H9 (cell line): ENCODE data around the gene TGM2. TPM values are rescaled to one million over a fixed set of nuclear protein-coding genes. Genes with fewer than 3 reads are reported as not detected.

Experiments
- DNase-seq: peaks from one replicate; pipeline ENCODE4 v3.0.0-alpha.2; 2017
- H2AFZ ChIP-seq: one replicate; pipeline ENCODE4 v1.6.1; 2013; ENCODE audit warnings: mild to moderate bottlenecking, low read length, control low read depth, moderate library complexity
- H2AK5ac ChIP-seq: 2 replicates; pipeline ENCODE4 v1.6.1; 2013; ENCODE audit warnings: low read length, control low read depth, mixed read lengths; ENCODE audit not compliant: insufficient read length
- H2BK120ac ChIP-seq: one replicate; pipeline ENCODE4 v1.6.1; 2013; ENCODE audit warnings: low read depth, mild to moderate bottlenecking, low read length, control low read depth, inconsistent platforms; ENCODE audit not compliant: poor library complexity, severe bottlenecking
- H2BK12ac ChIP-seq: 2 replicates; pipeline ENCODE4 v1.6.1; 2013; ENCODE audit warnings: low read length, control low read depth, mixed read lengths, low read depth; ENCODE audit not compliant: insufficient read length
- H2BK15ac ChIP-seq: 2 replicates; pipeline ENCODE4 v1.6.1; 2013; ENCODE audit warnings: low read depth, low read length, control low read depth
- H2BK20ac ChIP-seq: one replicate; pipeline ENCODE4 v1.6.1; 2013; ENCODE audit warnings: low read depth, mild to moderate bottlenecking, low read length, control low read depth, inconsistent platforms; ENCODE audit not compliant: poor library complexity, severe bottlenecking
- H2BK5ac ChIP-seq: 2 replicates; pipeline ENCODE4 v1.6.1; 2013; ENCODE audit warnings: low read length, control low read depth, mixed read lengths; ENCODE audit not compliant: insufficient read length
- H3K14ac ChIP-seq: 2 replicates; pipeline ENCODE4 v1.6.1; 2013; ENCODE audit warnings: low read length, control low read depth; ENCODE audit not compliant: insufficient read depth
- H3K18ac ChIP-seq: 2 replicates; pipeline ENCODE4 v1.6.1; 2013; ENCODE audit warnings: low read depth, mild to moderate bottlenecking, mixed read lengths, low read length, control low read depth; ENCODE audit not compliant: insufficient read length
- H3K23ac ChIP-seq: 2 replicates; pipeline ENCODE4 v1.6.1; 2013; ENCODE audit warnings: low read length, control low read depth, mixed read lengths, low read depth; ENCODE audit not compliant: insufficient read length
- H3K23me2 ChIP-seq: 2 replicates; pipeline ENCODE4 v1.6.1; 2013; ENCODE audit warnings: low read depth, mild to moderate bottlenecking, mixed read lengths, low read length, control low read depth; ENCODE audit not compliant: insufficient read length, poor library complexity, severe bottlenecking
- H3K27ac ChIP-seq: 2 replicates; pipeline ENCODE4 v1.5.1; 2013; ENCODE audit warnings: low read length, control low read depth, mixed read lengths, low read depth; ENCODE audit not compliant: insufficient read length
- H3K27me3 ChIP-seq: 2 replicates; pipeline ENCODE4 v1.6.1; 2013; ENCODE audit warnings: low read length, control low read depth, inconsistent platforms; ENCODE audit not compliant: insufficient read depth
- H3K4ac ChIP-seq: 2 replicates; pipeline ENCODE4 v1.6.1; 2013; ENCODE audit warnings: low read depth, mild to moderate bottlenecking, control low read depth, inconsistent platforms, low read length, moderate library complexity
- H3K4me1 ChIP-seq: 2 replicates; pipeline ENCODE4 v1.6.1; 2013; ENCODE audit warnings: low read length, control low read depth, inconsistent platforms; ENCODE audit not compliant: insufficient read depth
- H3K4me2 ChIP-seq: 2 replicates; pipeline ENCODE4 v1.6.1; 2013; ENCODE audit warnings: low read length, control low read depth, mixed read lengths; ENCODE audit not compliant: insufficient read length, insufficient read depth
- H3K56ac ChIP-seq: 2 replicates; pipeline ENCODE4 v1.6.1; 2013; ENCODE audit warnings: low read depth, mild to moderate bottlenecking, mixed read lengths, low read length, control low read depth; ENCODE audit not compliant: insufficient read length
- H3K79me1 ChIP-seq: 2 replicates; pipeline ENCODE4 v1.6.1; 2013; ENCODE audit warnings: low read depth, mild to moderate bottlenecking, moderate library complexity, low read length, control low read depth, inconsistent platforms; ENCODE audit not compliant: insufficient read depth, poor library complexity, severe bottlenecking
- H3K79me2 ChIP-seq: 2 replicates; pipeline ENCODE4 v1.6.1; 2013; ENCODE audit warnings: low read length, control low read depth, inconsistent platforms; ENCODE audit not compliant: insufficient read depth
- H3K9ac ChIP-seq: 2 replicates; pipeline ENCODE4 v1.6.1; 2013; ENCODE audit warnings: low read length, control low read depth, mixed read lengths; ENCODE audit not compliant: insufficient read length; ENCODE audit errors: extremely low read depth
- H3K9me3 ChIP-seq: one replicate; pipeline ENCODE4 v1.6.1; 2013; ENCODE audit warnings: low read depth, low read length, inconsistent platforms; ENCODE audit not compliant: control insufficient read depth
- H3T11ph ChIP-seq: one replicate; pipeline ENCODE4 v1.6.1; 2013; ENCODE audit warnings: mild to moderate bottlenecking, low read length, control low read depth, inconsistent platforms
- H4K20me1 ChIP-seq: one replicate; pipeline ENCODE4 v1.6.1; 2013; ENCODE audit not compliant: control insufficient read depth, insufficient read length, insufficient read depth
- H4K5ac ChIP-seq: 2 replicates; pipeline ENCODE4 v1.6.1; 2013; ENCODE audit warnings: low read depth, mild to moderate bottlenecking, mixed read lengths, low read length, control low read depth; ENCODE audit not compliant: insufficient read length
- H4K8ac ChIP-seq: replicated peaks from 2 replicates; pipeline ENCODE4 v1.6.1; 2013; ENCODE audit warnings: low read length, control low read depth, mixed read lengths, low read depth; ENCODE audit not compliant: insufficient read length
- H4K91ac ChIP-seq: 2 replicates; pipeline ENCODE4 v1.6.1; 2013; ENCODE audit warnings: low read depth, mild to moderate bottlenecking, moderate library complexity, mixed read lengths, low read length, control low read depth; ENCODE audit not compliant: insufficient read length
- H3K27ac Mint-ChIP-seq, 3 experiments: 2 replicates in 2 of 3; 3 replicates in 1 of 3; pipeline ENCODE4 v1.8.0; 2020 to 2021; ENCODE audit warnings: mixed read lengths in 3 of 3, mild to moderate bottlenecking in 1 of 3, moderate library complexity in 1 of 3
- H3K27me3 Mint-ChIP-seq: 2 replicates; pipeline ENCODE4 v1.8.0; 2021; ENCODE audit warnings: low read depth, mild to moderate bottlenecking, moderate library complexity, mixed read lengths
- H3K36me3 Mint-ChIP-seq, 3 experiments: 2 replicates in 2 of 3; 3 replicates in 1 of 3; pipeline ENCODE4 v1.8.0; 2020 to 2021; ENCODE audit warnings: low read depth in 3 of 3, mixed read lengths in 3 of 3; ENCODE audit not compliant: insufficient read depth in 1 of 3
- H3K4me1 Mint-ChIP-seq, 2 experiments: 2 replicates each; pipeline ENCODE4 v1.8.0; 2020; ENCODE audit warnings: mixed read lengths in 2 of 2
- H3K4me3 Mint-ChIP-seq, 2 experiments: 2 replicates in 1 of 2; 3 replicates in 1 of 2; pipeline ENCODE4 v1.8.0; 2020 to 2021; ENCODE audit warnings: mild to moderate bottlenecking in 2 of 2, mixed read lengths in 2 of 2, moderate library complexity in 1 of 2
- H3K9me3 Mint-ChIP-seq, 2 experiments: 2 replicates in 1 of 2; 3 replicates in 1 of 2; pipeline ENCODE4 v1.8.0; 2020; ENCODE audit warnings: mild to moderate bottlenecking in 2 of 2, mixed read lengths in 2 of 2, moderate library complexity in 1 of 2
- WGBS: extraction: QIAGEN DNeasy Blood & Tissue Kit; methylation state at CpG from one replicate; pipeline ENCODE4 v1.1.7; 2013; ENCODE audit warnings: missing lambda C conversion rate, low lambda C conversion rate, mixed read lengths; ENCODE audit not compliant: insufficient read length; ENCODE audit errors: extremely low coverage; 5-methylcytosine and 5-hydroxymethylcytosine counted together
- total RNA-seq: library from RNA; stranded (reverse); gene quantifications from 2 replicates; pipeline ENCODE4 v1.2.1, GENCODE V29; 2021
- TF ChIP-seq, protein P1 (sequence below): fragments of 200-600 bp; sonication (generic); conservative IDR thresholded peaks from 3 replicates; pipeline ENCODE4 v1.8.0; 2021; ENCODE audit warnings: antibody characterized with exemption, mild to moderate bottlenecking

The TGM2 gene
- total RNA-seq, 1 experiment from 2014 or later = 1.1 TPM

DNA sequence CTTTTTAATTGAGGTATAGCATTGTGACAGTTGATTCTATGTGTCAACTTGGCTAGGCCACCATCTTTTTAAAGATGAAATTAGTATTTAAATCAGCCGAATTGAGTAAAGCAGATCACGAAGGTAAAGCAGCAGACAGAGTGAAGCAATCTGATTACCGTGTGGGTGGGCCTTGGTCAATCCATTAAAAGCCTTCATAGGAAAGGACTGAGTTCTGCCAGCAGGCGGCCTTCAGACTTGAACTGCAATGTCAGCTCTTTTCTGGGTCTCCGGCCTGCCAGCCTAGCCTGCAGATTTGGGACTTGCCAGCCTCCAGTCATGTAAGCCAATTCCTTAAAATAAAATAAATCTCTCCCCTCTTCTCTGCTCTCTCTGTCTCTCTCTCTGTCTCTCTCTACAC is 22.4 kb upstream of the TGM2 start:
- Histone ChIP-seq H3K14ac (no peak overlapping the region), H3K9me3 (no peaks in the 10 kb centered on the region), H2BK12ac (no peak overlapping the region), H2AK5ac (no peak overlapping the region), H3K56ac (no peak overlapping the region), H3K79me1 (no peaks in the 10 kb centered on the region), H3K23ac (no peak overlapping the region), H3K27me3 (no peaks in the 10 kb centered on the region), H3T11ph (no peak overlapping the region), H3K4me1 (no peaks in the 10 kb centered on the region), H3K23me2 (no peaks in the 10 kb centered on the region), H3K9ac (no peak overlapping the region), H4K20me1 (no peaks in the 10 kb centered on the region), H3K4ac (no peak overlapping the region), H3K79me2 (no peaks in the 10 kb centered on the region), H2BK120ac (no peak overlapping the region), H3K18ac (no peak overlapping the region), H2BK5ac (no peak overlapping the region), H4K91ac (no peak overlapping the region), H2BK15ac (no peak overlapping the region), H2AFZ (no peak overlapping the region), H4K8ac (no peak overlapping the region), H3K4me2 (no peak overlapping the region), H4K5ac (no peak overlapping the region), H3K27ac (no peak overlapping the region), H2BK20ac (no peak overlapping the region)
- TF ChIP-seq, protein P1, sequence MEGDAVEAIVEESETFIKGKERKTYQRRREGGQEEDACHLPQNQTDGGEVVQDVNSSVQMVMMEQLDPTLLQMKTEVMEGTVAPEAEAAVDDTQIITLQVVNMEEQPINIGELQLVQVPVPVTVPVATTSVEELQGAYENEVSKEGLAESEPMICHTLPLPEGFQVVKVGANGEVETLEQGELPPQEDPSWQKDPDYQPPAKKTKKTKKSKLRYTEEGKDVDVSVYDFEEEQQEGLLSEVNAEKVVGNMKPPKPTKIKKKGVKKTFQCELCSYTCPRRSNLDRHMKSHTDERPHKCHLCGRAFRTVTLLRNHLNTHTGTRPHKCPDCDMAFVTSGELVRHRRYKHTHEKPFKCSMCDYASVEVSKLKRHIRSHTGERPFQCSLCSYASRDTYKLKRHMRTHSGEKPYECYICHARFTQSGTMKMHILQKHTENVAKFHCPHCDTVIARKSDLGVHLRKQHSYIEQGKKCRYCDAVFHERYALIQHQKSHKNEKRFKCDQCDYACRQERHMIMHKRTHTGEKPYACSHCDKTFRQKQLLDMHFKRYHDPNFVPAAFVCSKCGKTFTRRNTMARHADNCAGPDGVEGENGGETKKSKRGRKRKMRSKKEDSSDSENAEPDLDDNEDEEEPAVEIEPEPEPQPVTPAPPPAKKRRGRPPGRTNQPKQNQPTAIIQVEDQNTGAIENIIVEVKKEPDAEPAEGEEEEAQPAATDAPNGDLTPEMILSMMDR = peak; percentile 56
- Mint-ChIP-seq H3K36me3 (no peaks in the 10 kb centered on the region), H3K27me3 (peaks cover 4% of the 10 kb centered on the region), H3K4me3 (no peak overlapping the region), H3K9me3 (no peaks in the 10 kb centered on the region), H3K4me1 (peaks cover 4 to 10% of the 10 kb centered on the region in 2 experiments; a peak in 3 of 4 replicates), H3K27ac (no peak overlapping the region)
- peak; percentile 60 for DNase-seq
- WGBS = no CpG with 5 or more reads among the region's 5 CpGs
